Mesendoderm (in vitro differentiated cells): ENCODE results near the gene ASPA.

Experiments used
- DNase-seq: peaks from one replicate; pipeline ENCODE4 v3.0.0; 2013
- H2AK5ac ChIP-seq: 2 replicates; pipeline ENCODE4 v1.6.1; 2013; ENCODE audit warnings: low read length, inconsistent platforms
- H2BK120ac ChIP-seq: 2 replicates; pipeline ENCODE4 v1.6.1; 2013; ENCODE audit warnings: low read depth, mild to moderate bottlenecking, low read length, moderate library complexity, mixed read lengths
- H2BK15ac ChIP-seq: replicated peaks from 2 replicates; pipeline ENCODE4 v1.6.1; 2013; ENCODE audit warnings: low read depth, mild to moderate bottlenecking, moderate library complexity
- H2BK5ac ChIP-seq: 2 replicates; pipeline ENCODE4 v1.6.1; 2013; ENCODE audit warnings: low read length, inconsistent platforms
- H3K18ac ChIP-seq: 2 replicates; pipeline ENCODE4 v1.6.1; 2013; ENCODE audit warnings: mild to moderate bottlenecking, low read length, mixed read lengths
- H3K23ac ChIP-seq: one replicate; pipeline ENCODE4 v1.6.1; 2013; ENCODE audit warnings: low read length
- H3K27ac ChIP-seq: 2 replicates; pipeline ENCODE4 v1.5.1; 2013; ENCODE audit warnings: low read depth, mild to moderate bottlenecking, inconsistent platforms, low read length, moderate library complexity
- H3K27me3 ChIP-seq: 2 replicates; pipeline ENCODE4 v1.6.1; 2013; ENCODE audit warnings: low read length, control low read depth, mild to moderate bottlenecking, inconsistent platforms; ENCODE audit not compliant: insufficient read depth, poor library complexity
- H3K36me3 ChIP-seq: 2 replicates; pipeline ENCODE4 v1.6.1; 2013; ENCODE audit warnings: low read length, inconsistent platforms; ENCODE audit not compliant: control insufficient read depth, insufficient read depth
- H3K4ac ChIP-seq: one replicate; pipeline ENCODE4 v1.6.1; 2013; ENCODE audit warnings: low read depth, mild to moderate bottlenecking, low read length, moderate library complexity
- H3K4me1 ChIP-seq: 2 replicates; pipeline ENCODE4 v1.6.1; 2013; ENCODE audit warnings: low read depth, low read length, inconsistent platforms; ENCODE audit not compliant: control insufficient read depth
- H3K4me2 ChIP-seq: 2 replicates; pipeline ENCODE4 v1.6.1; 2013; ENCODE audit warnings: low read length
- H3K4me3 ChIP-seq: 2 replicates; pipeline ENCODE4 v1.5.1; 2013; ENCODE audit warnings: mild to moderate bottlenecking, low read length
- H3K56ac ChIP-seq: one replicate; pipeline ENCODE4 v1.6.1; 2013; ENCODE audit warnings: low read length
- H3K79me1 ChIP-seq: 2 replicates; pipeline ENCODE4 v1.6.1; 2013; ENCODE audit warnings: low read length, inconsistent platforms
- H3K79me2 ChIP-seq: 2 replicates; pipeline ENCODE4 v1.6.1; 2013; ENCODE audit warnings: mild to moderate bottlenecking, low read length; ENCODE audit not compliant: control insufficient read depth, insufficient read depth
- H3K9ac ChIP-seq: 2 replicates; pipeline ENCODE4 v1.6.1; 2013; ENCODE audit warnings: low read length, inconsistent platforms
- H4K5ac ChIP-seq: one replicate; pipeline ENCODE4 v1.6.1; 2013; ENCODE audit warnings: low read length
- H4K8ac ChIP-seq: one replicate; pipeline ENCODE4 v1.6.1; 2013; ENCODE audit warnings: low read depth, mild to moderate bottlenecking, control low read depth, low read length, moderate library complexity
- WGBS: extraction: QIAGEN DNeasy Blood & Tissue Kit; methylation state at CpG from one replicate; pipeline ENCODE4 v1.1.7; 2013; ENCODE audit warnings: low lambda C conversion rate, missing lambda C conversion rate; ENCODE audit not compliant: insufficient coverage; ENCODE audit errors: extremely low coverage; 5-methylcytosine and 5-hydroxymethylcytosine counted together

Gene ASPA

GRCh38 chr17:3507869-3508268 is 32.1 kb downstream of the ASPA start:
- Histone ChIP-seq H2BK120ac (no peak overlapping the region), H2AK5ac (no peak overlapping the region), H3K27me3 (no peaks in the 10 kb centered on the region), H4K8ac (no peak overlapping the region), H3K36me3 (no peaks in the 10 kb centered on the region), H3K9ac (no peak overlapping the region), H3K4me1 (no peaks in the 10 kb centered on the region), H3K23ac (no peak overlapping the region), H3K79me1 (no peaks in the 10 kb centered on the region), H3K56ac (no peak overlapping the region), H3K79me2 (no peaks in the 10 kb centered on the region), H3K27ac (no peak overlapping the region), H3K4me2 (no peak overlapping the region), H2BK5ac (no peak overlapping the region), H3K4me3 (no peak overlapping the region), H4K5ac (no peak overlapping the region), H2BK15ac (no peak overlapping the region), H3K18ac (no peak overlapping the region), H3K4ac (no peak overlapping the region)
- no CpG with 5 or more reads among the region's 3 CpGs for WGBS
- DNase-seq = no peak

- H3K4me3 ChIP-seq = no peak overlapping the region
- no peak overlapping the region for H3K18ac ChIP-seq
- no peak overlapping the region for H2AK5ac ChIP-seq
- H2BK15ac ChIP-seq = no peak overlapping the region
- no peak overlapping the region for H3K27ac ChIP-seq
- H2BK120ac ChIP-seq = no peak overlapping the region
- no peak overlapping the region for H4K5ac ChIP-seq
- WGBS = no CpG with 5 or more reads among the region's 7 CpGs
- no peak overlapping the region for H4K8ac ChIP-seq
- no peak overlapping the region for H3K4me2 ChIP-seq
- H3K9ac ChIP-seq = no peak overlapping the region
- no peaks in the 10 kb centered on the region for H3K79me1 ChIP-seq
- H2BK5ac ChIP-seq = no peak overlapping the region
- no peak for DNase-seq
- H3K36me3 ChIP-seq = no peaks in the 10 kb centered on the region
- H3K23ac ChIP-seq = no peak overlapping the region
- no peak overlapping the region for H3K4ac ChIP-seq
- H3K27me3 ChIP-seq = no peaks in the 10 kb centered on the region
- H3K79me2 ChIP-seq = no peaks in the 10 kb centered on the region
- peaks cover 2% of the 10 kb centered on the region for H3K4me1 ChIP-seq
- no peak overlapping the region for H3K56ac ChIP-seq
Measured at GRCh38 chr17:3510090-3510489, 34.3 kb downstream of the ASPA start.

GRCh38 chr17:3511852-3512504 is 36.2 kb downstream of the ASPA start:
- no peak overlapping the region for H3K4me3 ChIP-seq
- no peak overlapping the region for H2BK120ac ChIP-seq
- WGBS = no CpG with 5 or more reads among the region's 8 CpGs
- no peak for DNase-seq
- no peak overlapping the region for H3K4ac ChIP-seq
- H4K8ac ChIP-seq = no peak overlapping the region
- peaks cover 2% of the 10 kb centered on the region for H3K4me1 ChIP-seq
- no peak overlapping the region for H2BK15ac ChIP-seq
- H3K79me2 ChIP-seq = no peaks in the 10 kb centered on the region
- no peak overlapping the region for H3K23ac ChIP-seq
- no peak overlapping the region for H2AK5ac ChIP-seq
- H3K36me3 ChIP-seq = no peaks in the 10 kb centered on the region
- H3K27ac ChIP-seq = no peak overlapping the region
- H3K79me1 ChIP-seq = no peaks in the 10 kb centered on the region
- no peak overlapping the region for H3K56ac ChIP-seq
- H3K27me3 ChIP-seq = no peaks in the 10 kb centered on the region
- H3K4me2 ChIP-seq = no peak overlapping the region
- no peak overlapping the region for H2BK5ac ChIP-seq
- no peak overlapping the region for H3K18ac ChIP-seq
- no peak overlapping the region for H4K5ac ChIP-seq
- no peak overlapping the region for H3K9ac ChIP-seq

GRCh38 chr17:3512505-3513171 is 36.8 kb downstream of the ASPA start:
- Histone ChIP-seq H2AK5ac (no peak overlapping the region), H3K4ac (no peak overlapping the region), H2BK15ac (no peak overlapping the region), H3K79me2 (no peaks in the 10 kb centered on the region), H2BK5ac (no peak overlapping the region), H4K8ac (no peak overlapping the region), H3K4me2 (no peak overlapping the region), H3K56ac (no peak overlapping the region), H3K18ac (no peak overlapping the region), H3K4me3 (no peak overlapping the region), H3K27ac (no peak overlapping the region), H3K27me3 (no peaks in the 10 kb centered on the region), H3K79me1 (no peaks in the 10 kb centered on the region), H3K36me3 (no peaks in the 10 kb centered on the region), H3K4me1 (peaks cover 2% of the 10 kb centered on the region), H4K5ac (no peak overlapping the region), H3K23ac (no peak overlapping the region), H2BK120ac (no peak overlapping the region), H3K9ac (no peak overlapping the region)
- peak; percentile 80 for DNase-seq
- 100% methylated on average over 1 of the region's 20 CpGs for WGBS

- Histone ChIP-seq H3K18ac (no peak overlapping the region), H3K4me3 (no peak overlapping the region), H3K4me1 (peaks cover 2% of the 10 kb centered on the region), H3K56ac (peak overlapping the region; percentile 38), H4K5ac (no peak overlapping the region), H3K9ac (no peak overlapping the region), H4K8ac (no peak overlapping the region), H3K36me3 (no peaks in the 10 kb centered on the region), H2BK120ac (no peak overlapping the region), H3K4me2 (no peak overlapping the region), H2AK5ac (no peak overlapping the region), H3K27me3 (no peaks in the 10 kb centered on the region), H2BK15ac (no peak overlapping the region), H3K27ac (no peak overlapping the region), H3K4ac (no peak overlapping the region), H3K79me1 (no peaks in the 10 kb centered on the region), H2BK5ac (no peak overlapping the region), H3K79me2 (no peaks in the 10 kb centered on the region), H3K23ac (no peak overlapping the region)
- WGBS = no CpG with 5 or more reads among the region's 23 CpGs
- DNase-seq = no peak
Measured at GRCh38 chr17:3513305-3514035, 37.7 kb downstream of the ASPA start.
